OCI-LY3 (cell line): ENCODE results near the gene PRUNE2.
"Not testable (repeated sequence)": the region's sequence is repeated elsewhere in the genome, so short reads cannot be mapped to it uniquely, and the experiment has no call there.

Source experiments
- H2AFZ ChIP-seq: fragments of 200-600, 300-600 bp; shearing (Covaris generic); 2 replicates; pipeline ENCODE4 v1.6.0; 2014; ENCODE audit warnings: antibody characterized with exemption, low read depth, low read length
- H3K27ac ChIP-seq: fragments of 200-600, 300-600 bp; sonication (generic); 2 replicates; pipeline ENCODE4 v1.5.1; 2014; ENCODE audit warnings: mild to moderate bottlenecking, low read length, moderate library complexity, mixed read lengths
- H3K27me3 ChIP-seq: fragments of 200-600, 300-600 bp; sonication (generic); 2 replicates; pipeline ENCODE4 v1.6.1; 2014; ENCODE audit warnings: low read depth, low read length, mixed read lengths
- H3K36me3 ChIP-seq: fragments of 200-600, 300-600 bp; sonication (generic); replicated peaks from 2 replicates; pipeline ENCODE3; 2014; ENCODE audit warnings: low read depth, low read length, mixed read lengths
- H3K4me1 ChIP-seq: fragments of 300-600, 200-600 bp; sonication (generic); 2 replicates; pipeline ENCODE4 v1.6.1; 2014; ENCODE audit warnings: low read length, mixed read lengths
- H3K4me2 ChIP-seq: fragments of 200-600, 300-600 bp; sonication (generic); 2 replicates; pipeline ENCODE4 v1.6.1; 2014; ENCODE audit warnings: low read length, mixed read lengths
- H3K4me3 ChIP-seq: fragments of 300-600, 200-600 bp; sonication (generic); 2 replicates; pipeline ENCODE4 v1.5.1; 2014; ENCODE audit warnings: antibody characterized with exemption, mild to moderate bottlenecking, low read length, moderate library complexity
- H3K79me2 ChIP-seq: fragments of 300-600, 200-600 bp; shearing (Covaris generic); 2 replicates; pipeline ENCODE4 v1.6.1; 2014; ENCODE audit warnings: mild to moderate bottlenecking, low read length, mixed read lengths
- H3K9ac ChIP-seq: fragments of 300-600, 200-600 bp; shearing (Covaris generic); 2 replicates; pipeline ENCODE4 v1.6.0; 2014; ENCODE audit warnings: mild to moderate bottlenecking, low read length, moderate library complexity
- H3K9me3 ChIP-seq: fragments of 200-600, 300-600 bp; shearing (Covaris generic); 2 replicates; pipeline ENCODE4 v1.6.1; 2014; ENCODE audit warnings: low read length, mixed read lengths; ENCODE audit not compliant: insufficient read depth
- H4K20me1 ChIP-seq: fragments of 200-600, 300-600 bp; sonication (generic); 2 replicates; pipeline ENCODE4 v1.6.1; 2016; ENCODE audit warnings: low read length, mixed read lengths; ENCODE audit not compliant: insufficient read depth
- EZH2phosphoT487 ChIP-seq: fragments of 200-600 bp; shearing (Covaris generic); IDR thresholded peaks from 2 replicates; pipeline ENCODE4 v1.6.1; 2018; ENCODE audit warnings: antibody characterized with exemption, mixed run types, low read depth
- TF ChIP-seq, protein P1 (sequence below): fragments of 200-600, 300-600 bp; sonication (generic); IDR thresholded peaks from 2 replicates; pipeline ENCODE4 v1.5.1; 2014; ENCODE audit warnings: antibody characterized with exemption, low read length, low read depth

Gene PRUNE2

DNA sequence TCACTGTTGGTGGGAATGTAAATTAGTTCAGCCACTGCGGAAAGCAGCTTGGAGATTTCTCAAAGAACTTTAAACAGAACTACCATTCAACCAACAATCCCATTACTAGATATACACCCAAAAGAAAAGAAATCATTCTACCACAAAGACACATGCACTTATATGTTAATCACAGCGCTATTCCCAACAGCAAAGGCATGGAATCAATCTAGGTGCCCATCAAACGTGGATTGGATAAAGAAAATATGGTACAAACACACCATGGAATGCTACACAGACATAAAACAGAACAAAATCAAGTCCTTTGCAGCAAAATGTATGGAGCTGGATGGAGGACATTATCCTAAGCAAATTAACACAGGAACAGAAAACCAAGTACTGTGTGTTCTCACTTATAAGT, 42.1 kb downstream of the PRUNE2 start:
- no peak overlapping the region for H3K4me2 ChIP-seq
- no peaks in the 10 kb centered on the region for H3K27me3 ChIP-seq
- no peaks in the 10 kb centered on the region for H3K79me2 ChIP-seq
- no peak overlapping the region for H2AFZ ChIP-seq
- no peak overlapping the region for H3K27ac ChIP-seq
- H3K9ac ChIP-seq: no peak overlapping the region
- H3K4me1 ChIP-seq: no peaks in the 10 kb centered on the region
- H3K4me3 ChIP-seq: no peak overlapping the region
- H4K20me1 ChIP-seq: no peaks in the 10 kb centered on the region
- no peaks in the 10 kb centered on the region for H3K9me3 ChIP-seq
- no peaks in the 10 kb centered on the region for H3K36me3 ChIP-seq
- TF ChIP-seq, protein P1, sequence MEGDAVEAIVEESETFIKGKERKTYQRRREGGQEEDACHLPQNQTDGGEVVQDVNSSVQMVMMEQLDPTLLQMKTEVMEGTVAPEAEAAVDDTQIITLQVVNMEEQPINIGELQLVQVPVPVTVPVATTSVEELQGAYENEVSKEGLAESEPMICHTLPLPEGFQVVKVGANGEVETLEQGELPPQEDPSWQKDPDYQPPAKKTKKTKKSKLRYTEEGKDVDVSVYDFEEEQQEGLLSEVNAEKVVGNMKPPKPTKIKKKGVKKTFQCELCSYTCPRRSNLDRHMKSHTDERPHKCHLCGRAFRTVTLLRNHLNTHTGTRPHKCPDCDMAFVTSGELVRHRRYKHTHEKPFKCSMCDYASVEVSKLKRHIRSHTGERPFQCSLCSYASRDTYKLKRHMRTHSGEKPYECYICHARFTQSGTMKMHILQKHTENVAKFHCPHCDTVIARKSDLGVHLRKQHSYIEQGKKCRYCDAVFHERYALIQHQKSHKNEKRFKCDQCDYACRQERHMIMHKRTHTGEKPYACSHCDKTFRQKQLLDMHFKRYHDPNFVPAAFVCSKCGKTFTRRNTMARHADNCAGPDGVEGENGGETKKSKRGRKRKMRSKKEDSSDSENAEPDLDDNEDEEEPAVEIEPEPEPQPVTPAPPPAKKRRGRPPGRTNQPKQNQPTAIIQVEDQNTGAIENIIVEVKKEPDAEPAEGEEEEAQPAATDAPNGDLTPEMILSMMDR: no peak
- TF ChIP-seq EZH2phosphoT487: no peak

- no peaks in the 10 kb centered on the region for H4K20me1 ChIP-seq
- H3K27ac ChIP-seq: no peak overlapping the region
- no peaks in the 10 kb centered on the region for H3K9me3 ChIP-seq
- no peak overlapping the region for H3K4me3 ChIP-seq
- H3K4me1 ChIP-seq: no peaks in the 10 kb centered on the region
- H2AFZ ChIP-seq: peak overlapping the region; percentile 53; the same call in 1 of the 2 replicates
- TF ChIP-seq, protein P1: no peak
- TF ChIP-seq EZH2phosphoT487: no peak
- no peaks in the 10 kb centered on the region for H3K27me3 ChIP-seq
- H3K4me2 ChIP-seq: no peak overlapping the region
- H3K36me3 ChIP-seq: no peaks in the 10 kb centered on the region
- H3K79me2 ChIP-seq: no peaks in the 10 kb centered on the region
- H3K9ac ChIP-seq: no peak overlapping the region
These were observed 46.1 kb downstream of the PRUNE2 start for GRCh38 chr9:76859860-76860259.

DNA sequence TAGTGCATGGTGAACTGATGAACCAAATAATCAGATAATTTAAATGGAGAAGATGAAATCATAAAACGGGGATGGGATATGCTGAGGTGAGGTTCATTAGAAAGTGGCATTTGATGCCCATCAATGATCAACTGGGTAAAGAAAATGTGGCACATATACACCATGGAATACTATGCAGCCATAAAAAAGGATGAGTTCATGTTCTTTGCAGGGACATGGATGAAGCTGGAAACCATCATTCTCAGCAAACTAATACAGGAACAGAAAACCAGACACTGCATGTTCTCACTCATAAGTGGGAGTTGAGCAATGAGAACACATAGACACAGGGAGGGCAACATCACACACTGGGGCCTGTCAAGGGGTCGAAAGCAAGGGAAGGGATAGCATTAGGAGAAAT, 47.7 kb downstream of the PRUNE2 start:
- not testable (repeated sequence) for H3K36me3 ChIP-seq, H2AFZ ChIP-seq, H3K4me2 ChIP-seq, H3K9ac ChIP-seq, H3K9me3 ChIP-seq, H4K20me1 ChIP-seq, H3K4me3 ChIP-seq, H3K27me3 ChIP-seq, H3K79me2 ChIP-seq, H3K27ac ChIP-seq, H3K4me1 ChIP-seq

- Histone ChIP-seq H3K36me3 (no peaks in the 10 kb centered on the region), H3K79me2 (no peaks in the 10 kb centered on the region), H3K4me1 (peaks cover 20% of the 10 kb centered on the region), H3K4me3 (no peak overlapping the region), H3K27me3 (no peaks in the 10 kb centered on the region), H3K27ac (no peak overlapping the region), H4K20me1 (no peaks in the 10 kb centered on the region), H2AFZ (no peak overlapping the region), H3K9me3 (no peaks in the 10 kb centered on the region), H3K4me2 (no peak overlapping the region), H3K9ac (no peak overlapping the region)
- no peak for TF ChIP-seq EZH2phosphoT487
- TF ChIP-seq, protein P1: no peak
These were observed 49.9 kb downstream of the PRUNE2 start for GRCh38 chr9:76856016-76856415.

DNA sequence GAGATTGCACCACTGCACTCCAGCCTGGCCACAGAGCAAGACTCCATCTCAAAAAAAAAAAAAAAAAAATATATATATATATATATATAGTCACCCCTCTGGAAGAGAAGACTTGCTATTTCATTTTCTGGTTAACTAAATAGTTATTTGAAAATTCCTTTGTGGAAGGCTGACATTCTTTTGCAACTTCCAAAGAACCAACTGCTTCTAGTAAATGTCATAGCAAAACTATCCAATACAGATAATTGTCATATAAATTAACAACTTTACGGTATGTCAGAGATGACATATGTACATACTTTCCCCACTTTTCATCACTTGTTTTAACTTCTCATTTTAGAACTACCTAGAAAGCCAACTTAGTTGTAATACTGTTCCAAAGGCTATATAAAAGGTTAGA, 50.9 kb downstream of the PRUNE2 start:
- no peak overlapping the region for H3K27ac ChIP-seq

More for the DNA sequence above, 50.9 kb downstream of the PRUNE2 start:
- Histone ChIP-seq H4K20me1 (no peaks in the 10 kb centered on the region), H3K27me3 (no peaks in the 10 kb centered on the region), H3K9ac (no peak overlapping the region), H3K79me2 (no peaks in the 10 kb centered on the region), H2AFZ (no peak overlapping the region), H3K36me3 (no peaks in the 10 kb centered on the region), H3K4me3 (no peak overlapping the region), H3K4me2 (no peak overlapping the region), H3K4me1 (peaks cover 20% of the 10 kb centered on the region), H3K9me3 (no peaks in the 10 kb centered on the region)
- TF ChIP-seq, protein P1: no peak
- no peak for TF ChIP-seq EZH2phosphoT487
